ENCODE data around the gene FTSJ1.
A peak's percentile ranks its signal among the peaks of the same experiment; 100 is the strongest.
"Not testable (repeated sequence)": the region's sequence is repeated elsewhere in the genome, so short reads cannot be mapped to it uniquely, and the experiment has no call there.

FTSJ1 gene

DNA sequence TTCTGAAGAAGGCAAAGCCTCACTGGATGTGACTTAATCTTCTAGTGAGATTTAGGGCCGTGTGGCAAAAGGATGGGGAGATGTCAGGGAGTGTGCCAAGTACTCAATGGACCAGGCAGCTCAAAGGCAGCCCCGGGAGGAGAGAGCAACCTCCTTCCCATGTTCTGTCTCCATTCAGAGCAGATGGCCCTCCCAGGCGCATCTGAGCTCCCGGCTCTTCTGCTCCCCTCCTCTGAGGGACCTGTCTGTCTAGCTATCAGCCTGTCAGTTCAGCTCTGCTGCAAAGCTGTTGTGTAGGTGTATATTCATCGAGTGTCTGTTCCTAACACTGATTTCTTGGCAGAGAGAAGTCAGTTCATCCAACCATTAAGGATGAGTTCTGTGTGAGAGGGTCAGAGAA, 21.9 kb downstream of the FTSJ1 start:
- DNase-seq (ENCODE audit: low read depth in 2 of 2), result no peak

DNA sequence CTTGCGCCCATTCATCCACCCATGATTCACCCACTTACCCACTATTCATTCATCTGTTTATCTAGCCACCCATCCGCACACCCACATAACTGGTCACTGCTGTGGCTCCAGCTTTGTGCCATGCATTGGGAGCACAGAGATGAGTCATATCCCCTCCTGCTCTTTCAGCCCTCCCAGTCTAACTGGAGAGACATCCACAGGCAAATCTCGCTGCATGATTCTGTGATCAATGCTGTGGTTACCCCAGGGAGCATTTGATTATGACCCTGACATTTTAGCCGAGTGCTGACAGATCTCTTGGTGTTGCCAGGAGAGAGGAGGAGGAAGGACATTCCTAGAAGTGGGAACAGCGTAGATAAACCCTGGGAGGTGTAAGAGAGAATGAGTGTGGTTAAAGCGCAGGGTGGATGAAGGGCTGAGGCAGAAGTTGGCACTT, 22.4 kb downstream of the FTSJ1 start:
- no peak for DNase-seq (ENCODE audit: low read depth in 2 of 2)

DNA sequence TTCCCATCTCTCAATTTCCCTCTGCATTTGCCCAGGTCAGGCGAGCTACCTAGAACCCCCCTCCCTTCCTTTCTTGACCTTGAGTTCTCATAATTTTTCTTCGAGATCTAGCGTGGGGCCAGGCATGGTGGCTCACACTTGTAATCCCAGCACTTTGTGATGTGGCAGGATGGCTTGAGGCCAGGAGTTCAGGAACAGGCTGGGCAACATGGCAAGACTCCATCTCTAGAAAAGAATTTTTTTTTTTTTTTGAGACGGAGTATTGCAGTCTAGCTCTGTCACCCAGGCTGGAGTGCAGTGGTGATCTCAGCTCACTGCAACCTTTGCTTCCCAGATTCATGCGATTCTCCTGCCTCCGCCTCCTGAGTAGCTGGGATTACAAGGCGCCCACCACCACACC, 28.3 kb downstream of the FTSJ1 start:
- DNase-seq (ENCODE audit: low read depth in 2 of 2), result no peak

DNA sequence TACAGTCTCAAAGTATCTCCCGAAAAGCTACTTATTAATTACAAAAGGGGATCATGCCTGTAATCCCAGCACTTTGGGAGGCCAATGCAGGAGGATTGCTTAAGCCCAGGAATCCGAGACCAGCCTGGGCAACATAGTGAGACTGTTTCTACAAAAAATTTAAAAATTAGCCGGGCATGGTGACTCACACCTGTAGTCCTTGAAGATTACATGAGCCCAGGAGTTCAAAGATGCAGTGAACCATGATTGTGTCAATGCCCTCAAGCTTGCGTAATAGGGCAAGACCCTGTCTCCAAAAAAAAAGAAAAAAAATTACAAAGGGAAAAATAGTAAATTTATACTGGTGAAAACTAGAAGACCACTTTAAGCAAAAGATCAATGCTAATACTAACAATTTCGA, 29.5 kb downstream of the FTSJ1 start:
- DNase-seq (ENCODE audit: low read depth in 2 of 2), result no peak

DNA sequence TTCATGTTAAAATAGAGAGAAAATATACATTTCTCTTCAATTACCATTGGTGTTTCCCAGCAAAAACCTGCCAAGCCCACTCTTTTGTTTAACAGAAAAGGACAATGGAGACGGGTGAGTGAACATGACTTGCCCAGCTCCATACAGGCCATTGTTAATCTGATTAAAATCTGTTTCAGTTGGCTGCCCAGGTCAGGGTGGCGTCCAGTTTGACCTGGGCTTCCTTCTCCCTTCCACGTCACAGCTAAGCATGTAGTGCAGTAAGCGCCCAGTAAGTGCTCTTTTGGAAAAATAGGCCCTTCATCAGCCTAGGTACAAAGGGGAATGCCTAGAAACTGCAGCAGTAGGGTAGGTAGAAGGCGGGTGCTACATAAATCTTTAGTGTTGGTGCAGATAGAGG, 31.2 kb downstream of the FTSJ1 start:
- DNase-seq (ENCODE audit: low read depth in 2 of 2), result no peak

DNA sequence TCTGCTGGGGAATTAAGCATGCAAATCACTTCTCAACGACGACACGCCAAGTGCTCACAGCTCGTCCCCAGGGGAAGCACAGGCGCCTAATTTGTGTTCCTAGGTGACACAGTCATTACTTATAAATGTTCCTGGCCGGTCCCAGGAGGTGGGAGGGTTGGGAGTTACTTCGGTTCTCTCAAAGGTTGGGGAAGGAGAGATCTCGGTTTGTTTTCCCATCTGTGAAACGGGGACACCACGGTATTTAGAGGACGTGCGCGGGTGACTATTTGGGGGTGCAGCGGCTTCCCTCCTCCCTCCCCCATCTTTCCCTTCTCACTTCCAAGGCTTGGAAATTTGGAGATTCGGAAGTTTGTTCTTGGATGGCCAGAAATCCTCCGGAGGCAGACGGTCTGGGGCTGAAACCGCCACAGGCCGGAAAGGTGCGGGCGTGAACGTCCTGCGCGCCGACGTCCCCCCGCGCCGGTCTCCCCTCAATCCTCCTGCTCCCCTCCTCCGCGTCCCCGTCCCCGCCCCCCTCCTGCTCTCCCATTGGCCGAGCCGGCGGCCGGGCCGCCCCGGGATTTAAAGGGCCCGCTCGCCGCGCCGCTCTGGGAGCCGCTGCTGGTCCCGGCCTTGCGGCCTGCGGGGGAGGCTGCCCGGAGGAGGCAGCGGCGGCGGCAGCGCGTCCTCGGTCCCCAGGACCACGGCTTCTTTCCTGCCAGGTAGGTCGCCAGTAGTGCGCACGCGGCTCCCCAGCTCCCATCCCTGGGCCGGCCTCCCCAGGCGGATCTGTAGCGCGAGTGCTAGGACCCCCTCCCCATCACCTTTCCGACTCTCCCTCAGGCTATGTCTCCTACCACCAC, 32.6 kb downstream of the FTSJ1 start, which contains the start of gene PORCN:
Gene PORCN (plus strand): TSS at position 593 of the 845 bp plus-strand sequence. CDS start 829 bp downstream, outside the sequence.
- DNase-seq (ENCODE audit: low read depth in 2 of 2), result peak; percentile 73 to 74

DNA sequence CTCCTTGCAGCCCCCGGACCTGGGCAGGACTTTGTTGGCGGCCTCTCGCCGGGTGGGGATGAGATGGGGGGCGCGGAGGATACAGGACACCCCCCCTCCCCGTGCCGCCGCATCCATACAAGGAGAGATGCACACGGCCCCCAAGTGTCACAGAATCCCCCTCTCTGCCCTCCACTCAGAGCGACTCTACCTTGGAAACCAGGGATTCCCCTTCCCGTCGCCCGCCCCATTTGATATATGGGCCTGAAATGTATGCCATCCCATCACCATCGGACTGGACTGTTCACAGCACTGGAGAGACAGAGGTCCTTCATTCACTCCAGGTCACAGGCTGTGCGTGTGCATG, 33.2 kb downstream of the FTSJ1 start:
- DNase-seq (ENCODE audit: low read depth in 2 of 2), result no peak

DNA sequence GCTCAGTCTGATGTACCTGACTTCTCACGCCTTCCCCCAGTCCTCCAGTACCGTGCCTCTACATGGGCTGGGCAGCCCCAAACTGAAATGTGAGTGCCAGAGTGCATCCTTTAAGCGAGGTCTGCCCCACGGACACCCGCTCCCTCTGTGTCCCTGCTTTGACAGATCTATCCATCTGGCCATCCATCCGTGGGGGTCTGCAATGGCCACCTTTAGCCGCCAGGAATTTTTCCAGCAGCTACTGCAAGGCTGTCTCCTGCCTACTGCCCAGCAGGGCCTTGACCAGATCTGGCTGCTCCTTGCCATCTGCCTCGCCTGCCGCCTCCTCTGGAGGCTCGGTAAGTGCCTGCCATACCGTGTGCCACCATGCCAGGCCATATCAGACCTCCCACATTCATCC, 33.6 kb downstream of the FTSJ1 start:
- no peak for DNase-seq (ENCODE audit: low read depth in 2 of 2)

DNA sequence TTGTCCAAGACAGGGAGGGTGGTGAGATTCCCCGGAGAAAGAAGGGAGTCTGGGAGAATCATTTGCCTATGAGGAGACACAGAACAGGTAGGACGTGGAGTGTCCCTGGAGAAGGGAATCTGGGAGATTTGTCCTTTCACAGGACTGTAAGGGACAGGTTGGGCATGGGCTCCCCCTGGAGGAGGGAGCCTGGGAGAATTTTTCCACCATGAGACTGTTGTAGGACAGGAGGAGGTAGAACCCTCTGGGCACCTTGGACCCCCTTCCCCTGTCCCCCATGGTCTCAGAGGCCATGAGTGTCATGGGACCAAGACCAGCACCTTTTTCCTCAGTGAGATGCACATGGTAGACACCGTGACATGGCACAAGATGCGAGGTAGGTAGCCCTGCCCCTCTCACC, 35.6 kb downstream of the FTSJ1 start:
- no peak for DNase-seq (ENCODE audit: low read depth in 2 of 2)

DNA sequence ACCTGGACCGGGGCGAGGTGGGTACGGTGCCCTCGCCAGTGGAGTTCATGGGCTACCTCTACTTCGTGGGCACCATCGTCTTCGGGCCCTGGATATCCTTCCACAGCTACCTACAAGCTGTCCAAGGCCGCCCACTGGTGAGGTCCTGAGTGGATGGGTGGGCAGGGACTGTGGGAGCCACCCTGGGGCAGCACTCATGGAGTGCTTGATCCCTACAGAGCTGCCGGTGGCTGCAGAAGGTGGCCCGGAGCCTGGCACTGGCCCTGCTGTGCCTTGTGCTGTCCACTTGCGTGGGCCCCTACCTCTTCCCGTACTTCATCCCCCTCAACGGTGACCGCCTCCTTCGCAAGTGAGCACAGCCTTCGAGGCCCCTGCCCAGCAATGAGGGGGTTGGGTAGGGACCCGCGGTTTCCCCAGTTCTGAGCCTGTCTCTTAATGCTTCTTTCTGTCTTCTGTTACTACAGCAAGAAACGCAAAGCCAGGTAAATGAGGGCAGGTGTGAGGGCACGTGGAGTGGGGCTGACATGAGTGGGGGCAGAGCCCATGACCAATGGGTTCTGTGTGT, 36.5 kb downstream of the FTSJ1 start:
- DNase-seq (ENCODE audit: low read depth in 2 of 2), result no peak

DNA sequence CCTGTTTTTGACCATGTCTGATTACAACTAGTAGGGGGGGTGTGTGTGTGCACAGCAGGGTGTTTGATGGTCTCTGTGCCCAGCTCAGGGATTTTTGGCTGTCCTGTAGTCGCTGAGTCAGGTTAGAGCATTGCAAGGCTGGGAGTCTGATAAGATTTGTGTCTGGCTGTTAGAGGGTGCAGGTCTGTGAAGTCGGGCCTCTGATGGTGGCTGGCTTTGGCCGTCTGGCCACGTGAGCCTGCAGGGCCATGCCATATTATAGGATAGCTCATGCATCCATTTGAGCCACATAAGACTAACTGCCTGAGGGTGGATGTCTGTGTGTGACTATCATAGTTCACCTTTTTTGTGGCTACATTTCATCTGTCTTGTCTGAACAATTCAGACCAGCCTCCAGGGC, 37.7 kb downstream of the FTSJ1 start:
- no peak for DNase-seq (ENCODE audit: low read depth in 2 of 2)

DNA sequence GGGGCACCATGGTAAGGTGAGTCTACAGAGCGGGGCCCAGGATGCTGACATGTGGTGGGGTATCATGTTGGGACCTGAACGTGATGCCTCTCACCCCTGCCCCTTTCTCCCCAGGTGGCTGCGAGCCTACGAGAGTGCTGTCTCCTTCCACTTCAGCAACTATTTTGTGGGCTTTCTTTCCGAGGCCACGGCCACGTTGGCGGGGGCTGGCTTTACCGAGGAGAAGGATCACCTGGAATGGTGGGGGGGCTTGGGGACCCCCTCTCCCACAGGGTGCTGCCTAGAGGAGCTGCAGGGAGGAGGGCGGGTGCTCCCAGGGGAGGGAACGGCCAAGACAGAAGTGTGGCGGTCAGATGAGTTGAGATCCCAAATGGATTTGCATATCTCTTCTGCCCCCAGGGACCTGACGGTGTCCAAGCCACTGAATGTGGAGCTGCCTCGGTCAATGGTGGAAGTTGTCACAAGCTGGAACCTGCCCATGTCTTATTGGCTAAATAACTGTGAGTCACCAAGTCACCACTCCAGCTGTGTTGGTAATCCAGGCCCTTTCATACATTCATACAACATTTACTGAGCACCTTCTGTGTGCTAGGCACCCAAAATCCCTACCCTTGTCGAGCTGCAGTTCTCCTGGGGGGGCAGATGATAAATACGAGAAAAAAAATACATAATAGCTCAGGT, 38.3 kb downstream of the FTSJ1 start:
- no peak for DNase-seq (ENCODE audit: low read depth in 2 of 2)

DNA sequence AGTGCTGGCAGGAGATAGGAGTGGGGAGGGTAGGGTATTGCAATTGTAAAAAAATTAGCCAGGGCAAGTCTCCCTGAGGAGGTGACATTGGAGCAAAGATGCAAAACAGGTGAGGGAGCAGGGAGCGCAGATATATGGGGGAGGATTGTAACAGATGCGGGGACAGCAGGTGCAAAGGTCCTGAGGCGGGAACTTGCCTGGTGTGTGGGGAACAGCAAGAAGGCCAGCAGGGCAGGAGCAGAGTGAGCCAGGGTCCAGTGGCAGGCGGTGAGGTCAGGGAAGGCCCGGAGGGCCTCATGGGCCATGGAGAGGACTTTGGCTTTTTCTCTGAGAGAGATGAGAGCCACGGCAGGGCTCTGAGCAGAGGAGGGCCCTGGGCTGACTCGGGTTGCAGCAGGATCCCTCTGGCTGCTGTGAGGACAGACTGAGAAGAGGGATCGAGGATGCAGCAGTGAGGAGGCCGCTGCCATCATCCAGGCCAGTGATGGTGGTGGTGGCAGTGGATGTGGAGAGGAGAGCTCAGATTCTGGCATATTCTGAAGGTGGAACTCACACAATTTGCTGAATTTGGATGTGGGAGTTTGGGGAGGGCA, 39.0 kb downstream of the FTSJ1 start:
- no peak for DNase-seq (ENCODE audit: low read depth in 2 of 2)

DNA sequence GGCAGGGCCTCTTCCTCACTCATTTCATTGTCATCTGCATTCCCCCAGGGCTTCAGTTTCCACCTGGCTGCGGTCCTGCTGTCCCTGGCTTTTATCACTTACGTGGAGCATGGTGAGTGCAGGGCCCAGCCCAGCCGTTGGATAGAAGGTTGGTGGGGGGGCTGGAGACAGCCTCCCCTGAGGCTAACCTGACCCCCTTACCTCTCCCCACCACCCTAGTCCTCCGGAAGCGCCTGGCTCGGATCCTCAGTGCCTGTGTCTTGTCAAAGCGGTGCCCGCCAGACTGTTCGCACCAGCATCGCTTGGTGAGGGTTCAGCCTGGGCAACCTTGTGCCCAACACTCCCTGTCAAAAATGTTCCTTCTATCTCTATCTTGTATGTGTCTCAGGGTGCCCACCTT, 39.8 kb downstream of the FTSJ1 start:
- no peak for DNase-seq (ENCODE audit: low read depth in 2 of 2)

DNA sequence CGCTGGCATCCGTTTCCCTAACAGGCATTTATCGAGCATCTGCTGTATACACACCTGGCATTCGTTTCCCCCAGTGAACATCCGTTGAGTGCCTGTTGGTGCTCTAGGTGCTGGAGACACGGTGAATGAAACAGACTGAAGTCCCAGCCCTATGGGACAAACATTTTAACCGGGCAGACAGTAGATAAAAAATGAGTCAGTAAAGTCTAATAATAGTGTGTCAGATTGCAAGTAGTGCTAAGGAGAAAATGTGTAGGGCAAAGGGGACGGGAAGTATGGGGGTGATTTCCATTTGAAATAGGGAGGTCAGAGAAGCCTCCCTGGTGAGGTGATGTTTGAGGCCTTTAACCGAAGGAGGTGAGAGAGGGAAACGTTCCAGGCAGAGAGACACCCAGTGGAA, 40.3 kb downstream of the FTSJ1 start:
- no peak for DNase-seq (ENCODE audit: low read depth in 2 of 2)

DNA sequence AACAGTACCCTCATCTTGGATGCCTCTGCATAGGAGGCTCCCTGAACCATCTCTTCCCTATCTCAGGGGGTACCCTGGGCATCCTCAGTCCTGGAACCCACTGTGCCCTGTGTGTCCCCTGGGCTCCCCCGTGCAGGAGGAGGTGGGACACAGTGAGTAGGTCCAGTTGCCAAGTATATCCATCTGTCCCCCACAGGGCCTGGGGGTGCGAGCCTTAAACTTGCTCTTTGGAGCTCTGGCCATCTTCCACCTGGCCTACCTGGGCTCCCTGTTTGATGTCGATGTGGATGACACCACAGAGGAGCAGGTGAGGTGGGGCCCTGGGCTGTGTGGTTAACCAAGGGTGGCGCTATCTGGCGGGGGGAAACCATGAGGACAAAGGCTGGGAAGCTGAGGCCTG, 41.0 kb downstream of the FTSJ1 start:
- no peak for DNase-seq (ENCODE audit: low read depth in 2 of 2)

DNA sequence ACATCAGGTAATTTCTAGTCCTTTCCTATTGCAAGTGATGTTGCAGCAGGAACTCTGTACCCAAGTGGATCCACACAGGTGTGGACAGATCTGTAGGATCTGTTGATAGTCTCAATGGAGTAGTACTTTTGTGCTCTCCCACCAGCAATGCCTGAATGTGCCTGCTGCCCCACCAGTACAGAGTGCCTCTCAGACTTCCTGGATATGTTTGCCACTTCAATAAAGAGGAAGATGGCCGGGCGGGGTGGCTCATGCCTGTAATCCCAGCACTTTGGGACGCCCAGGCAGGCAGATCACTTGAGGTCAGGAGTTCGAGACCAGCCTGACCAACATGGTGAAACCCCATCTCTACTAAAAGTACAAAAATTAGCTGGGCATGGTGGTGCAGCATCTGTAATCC, 43.5 kb downstream of the FTSJ1 start:
- not testable (repeated sequence) for DNase-seq (ENCODE audit: low read depth in 2 of 2)

DNA sequence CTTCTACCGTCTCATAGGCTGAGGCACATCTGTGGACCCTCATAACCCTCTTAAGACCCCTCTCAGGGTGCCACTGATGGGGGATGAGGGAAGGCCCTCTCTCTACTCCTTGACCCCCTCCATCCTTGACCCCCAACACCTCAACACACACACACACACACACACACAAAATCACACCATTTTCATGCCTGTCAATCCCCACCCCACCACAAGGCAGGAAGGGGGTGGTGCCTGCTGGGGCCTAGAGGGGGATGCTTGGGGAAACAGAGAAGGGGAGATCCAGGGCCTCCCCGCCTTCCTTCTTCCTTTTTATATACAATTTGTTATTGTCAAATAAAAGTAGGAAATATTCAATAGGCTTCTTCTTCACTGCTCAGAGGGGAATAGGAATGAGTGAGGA, 44.5 kb downstream of the FTSJ1 start:
- DNase-seq (ENCODE audit: low read depth in 2 of 2), result no peak

DNA sequence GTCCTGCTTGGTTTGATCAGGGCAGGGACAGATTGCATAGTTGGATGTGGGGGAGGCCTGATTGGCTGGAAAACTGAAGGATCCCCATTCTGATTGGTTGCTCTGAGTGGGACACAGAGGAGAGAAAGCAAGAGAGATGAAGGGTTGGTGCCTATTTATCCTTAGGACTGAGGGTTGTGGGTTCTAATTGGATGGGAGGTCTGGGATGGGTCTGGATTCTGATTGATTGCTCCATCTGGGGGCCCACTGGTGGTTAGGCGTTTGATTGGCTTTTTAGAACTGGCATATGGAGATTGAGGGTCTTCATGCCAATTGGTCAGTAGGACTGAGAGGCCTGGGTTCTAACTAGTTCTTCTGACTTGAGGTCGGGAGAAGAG, 45.0 kb downstream of the FTSJ1 start:
- DNase-seq (ENCODE audit: low read depth in 2 of 2), result no peak

DNA sequence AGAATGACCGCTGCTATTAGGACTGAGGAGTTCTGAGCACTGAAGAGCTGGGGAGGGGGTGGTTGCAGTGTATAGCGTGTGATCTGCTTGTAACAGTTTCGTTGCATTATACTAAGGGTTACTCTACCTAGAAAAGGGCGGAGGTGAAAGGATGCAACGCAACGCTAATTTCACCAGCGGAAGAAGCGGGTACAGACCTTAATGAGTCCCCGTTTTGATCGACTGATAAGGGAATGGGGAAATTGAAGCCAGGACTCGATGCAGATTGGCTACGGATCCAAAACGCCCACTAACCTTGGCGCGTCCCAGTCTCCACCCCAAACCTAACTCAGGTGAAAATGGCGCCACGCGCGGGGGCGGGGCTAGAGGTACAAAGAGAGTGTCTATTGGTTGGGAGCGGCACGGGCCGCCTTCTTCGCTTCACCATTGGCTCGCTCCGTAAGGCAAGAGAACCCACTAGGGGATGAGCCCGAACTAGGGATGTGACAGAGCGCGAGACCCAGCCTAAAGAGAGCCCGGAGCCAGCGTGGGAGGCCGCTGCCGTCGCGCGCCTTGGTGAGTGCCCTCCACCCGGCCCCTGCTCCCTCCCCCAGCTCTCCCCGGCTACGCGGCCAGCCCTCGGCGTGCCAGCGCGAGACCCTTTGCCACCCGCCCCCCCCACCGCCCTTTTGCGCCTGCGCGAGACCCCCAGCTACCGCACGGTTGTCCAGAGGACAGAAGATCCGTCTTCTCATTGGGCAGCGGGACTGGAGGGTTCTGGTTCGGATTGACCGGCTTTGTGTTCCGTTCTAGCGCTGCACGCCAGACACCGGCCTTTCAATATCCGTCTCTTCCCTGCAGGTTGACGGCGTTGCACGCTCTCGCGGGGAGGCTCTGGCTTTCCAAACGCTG, 45.6 kb downstream of the FTSJ1 start, which contains the start of gene EBP:
Gene EBP (plus strand): TSS at position 456 of the 891 bp plus-strand sequence. CDS start 1,964 bp downstream, outside the sequence.
- DNase-seq (ENCODE audit: low read depth in 2 of 2), result peak; percentile 88 to 92

DNA sequence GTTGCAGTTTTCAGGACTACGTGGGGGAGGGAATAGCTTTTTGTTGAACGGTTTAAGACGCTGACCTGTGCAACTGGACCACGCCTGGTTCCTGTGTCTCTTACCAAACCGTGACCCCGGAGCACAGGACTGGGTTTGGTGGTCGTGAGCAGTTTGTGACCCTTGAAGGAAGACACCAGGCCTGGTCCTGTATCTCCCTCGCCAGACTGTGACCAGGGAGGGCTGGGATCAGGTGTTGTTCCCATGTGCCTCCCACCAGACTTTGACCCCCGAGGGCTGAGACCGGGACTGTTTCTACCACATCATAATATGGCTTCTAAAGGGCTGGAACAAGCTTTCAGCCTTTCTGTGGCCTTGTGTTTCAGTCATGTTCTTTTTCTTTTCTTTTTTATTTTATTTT, 46.3 kb downstream of the FTSJ1 start:
- DNase-seq (ENCODE audit: low read depth in 2 of 2), result no peak

DNA sequence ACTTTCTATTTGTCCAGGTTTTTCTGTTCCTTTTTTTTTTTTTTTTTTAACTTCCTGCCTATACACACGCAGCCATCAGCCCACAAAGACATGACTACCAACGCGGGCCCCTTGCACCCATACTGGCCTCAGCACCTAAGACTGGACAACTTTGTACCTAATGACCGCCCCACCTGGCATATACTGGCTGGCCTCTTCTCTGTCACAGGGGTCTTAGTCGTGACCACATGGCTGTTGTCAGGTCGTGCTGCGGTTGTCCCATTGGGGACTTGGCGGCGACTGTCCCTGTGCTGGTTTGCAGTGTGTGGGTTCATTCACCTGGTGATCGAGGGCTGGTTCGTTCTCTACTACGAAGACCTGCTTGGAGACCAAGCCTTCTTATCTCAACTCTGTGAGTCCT, 47.7 kb downstream of the FTSJ1 start:
- no peak for DNase-seq (ENCODE audit: low read depth in 2 of 2)
